ENCODE data around the gene HM13.

DNA sequence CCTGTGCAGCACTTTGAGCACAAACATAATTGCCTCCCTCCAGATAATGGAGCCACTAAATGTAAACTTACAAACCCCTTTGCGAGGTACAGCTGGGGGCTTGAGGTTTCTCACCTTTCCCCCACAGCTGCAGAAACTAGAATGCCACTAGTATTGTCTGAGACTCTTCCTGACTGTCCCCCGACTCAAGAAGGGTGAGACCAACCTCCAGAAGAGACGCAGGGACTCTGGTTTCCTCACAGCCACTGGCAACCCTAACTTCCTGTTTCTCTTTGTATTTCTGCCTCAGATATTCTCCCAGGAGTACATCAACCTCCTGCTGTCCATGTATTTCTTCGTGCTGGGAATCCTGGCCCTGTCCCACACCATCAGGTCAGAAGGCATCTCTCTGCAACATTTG, 23.6 kb downstream of the HM13 start:
- TF ChIP-seq, protein P1, sequence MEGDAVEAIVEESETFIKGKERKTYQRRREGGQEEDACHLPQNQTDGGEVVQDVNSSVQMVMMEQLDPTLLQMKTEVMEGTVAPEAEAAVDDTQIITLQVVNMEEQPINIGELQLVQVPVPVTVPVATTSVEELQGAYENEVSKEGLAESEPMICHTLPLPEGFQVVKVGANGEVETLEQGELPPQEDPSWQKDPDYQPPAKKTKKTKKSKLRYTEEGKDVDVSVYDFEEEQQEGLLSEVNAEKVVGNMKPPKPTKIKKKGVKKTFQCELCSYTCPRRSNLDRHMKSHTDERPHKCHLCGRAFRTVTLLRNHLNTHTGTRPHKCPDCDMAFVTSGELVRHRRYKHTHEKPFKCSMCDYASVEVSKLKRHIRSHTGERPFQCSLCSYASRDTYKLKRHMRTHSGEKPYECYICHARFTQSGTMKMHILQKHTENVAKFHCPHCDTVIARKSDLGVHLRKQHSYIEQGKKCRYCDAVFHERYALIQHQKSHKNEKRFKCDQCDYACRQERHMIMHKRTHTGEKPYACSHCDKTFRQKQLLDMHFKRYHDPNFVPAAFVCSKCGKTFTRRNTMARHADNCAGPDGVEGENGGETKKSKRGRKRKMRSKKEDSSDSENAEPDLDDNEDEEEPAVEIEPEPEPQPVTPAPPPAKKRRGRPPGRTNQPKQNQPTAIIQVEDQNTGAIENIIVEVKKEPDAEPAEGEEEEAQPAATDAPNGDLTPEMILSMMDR (IDR thresholded peaks at IDR 0.05) = no peak
- no peak for TF ChIP-seq POLR2A (IDR thresholded peaks at IDR 0.05)
